Measurements from ENCODE around the gene SERINC5. TPM values are rescaled to one million over a fixed set of nuclear protein-coding genes. Genes with fewer than 3 reads are reported as not detected.
"Not testable (repeated sequence)": the region's sequence is repeated elsewhere in the genome, so short reads cannot be mapped to it uniquely, and the experiment has no call there.

The SERINC5 gene
- total RNA-seq, 1 donor from 2014 or later: 8.3 TPM

DNA sequence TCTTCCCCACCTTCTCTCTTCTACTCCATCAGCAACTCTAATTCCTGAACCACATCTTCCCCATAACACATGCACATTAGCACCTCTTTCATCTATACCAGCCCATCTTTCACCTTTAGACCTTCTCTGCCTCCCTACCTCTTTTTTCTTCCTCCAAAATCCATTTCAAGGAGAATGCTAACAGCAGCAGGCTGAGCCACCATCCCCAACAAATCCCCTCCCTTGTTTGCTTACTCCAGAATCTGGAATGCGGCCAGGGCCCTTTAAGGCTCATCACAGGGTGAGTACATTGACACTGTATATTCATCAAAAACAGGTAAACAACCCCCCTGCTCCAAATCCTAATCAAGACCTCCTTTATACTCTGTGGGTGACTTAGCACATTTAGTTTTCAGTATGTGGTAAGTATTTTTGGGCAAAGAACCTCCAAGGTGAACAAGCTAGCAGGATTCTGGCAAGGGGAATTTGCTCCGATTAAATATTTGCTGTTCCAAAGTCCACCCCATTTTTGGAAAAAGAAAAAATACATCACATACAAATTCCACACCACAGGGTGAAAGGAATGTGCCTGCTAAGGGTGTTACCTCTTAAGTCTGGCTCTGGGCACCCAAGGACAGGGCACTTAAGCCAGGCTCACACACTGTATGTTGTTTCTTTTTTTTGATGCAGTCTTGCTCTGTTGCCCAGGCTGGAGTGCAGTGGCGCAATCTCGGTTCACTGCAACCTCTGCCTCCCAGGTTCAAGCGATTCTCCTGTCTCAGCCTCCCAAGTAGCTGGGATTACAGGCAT lies 71.4 kb downstream of the SERINC5 start:
- Mint-ChIP-seq H3K27ac (ENCODE audit: unreplicated experiment) (no peak overlapping the region), H3K4me1 (peaks cover 39% of the 10 kb centered on the region), H3K9me3 (no peaks in the 10 kb centered on the region), H3K27me3 (ENCODE audit: low read depth) (peaks cover 20% of the 10 kb centered on the region), H3K4me3 (no peak overlapping the region), H3K36me3 (ENCODE audit: low read depth) (no peaks in the 10 kb centered on the region)
- TF ChIP-seq, protein P1, sequence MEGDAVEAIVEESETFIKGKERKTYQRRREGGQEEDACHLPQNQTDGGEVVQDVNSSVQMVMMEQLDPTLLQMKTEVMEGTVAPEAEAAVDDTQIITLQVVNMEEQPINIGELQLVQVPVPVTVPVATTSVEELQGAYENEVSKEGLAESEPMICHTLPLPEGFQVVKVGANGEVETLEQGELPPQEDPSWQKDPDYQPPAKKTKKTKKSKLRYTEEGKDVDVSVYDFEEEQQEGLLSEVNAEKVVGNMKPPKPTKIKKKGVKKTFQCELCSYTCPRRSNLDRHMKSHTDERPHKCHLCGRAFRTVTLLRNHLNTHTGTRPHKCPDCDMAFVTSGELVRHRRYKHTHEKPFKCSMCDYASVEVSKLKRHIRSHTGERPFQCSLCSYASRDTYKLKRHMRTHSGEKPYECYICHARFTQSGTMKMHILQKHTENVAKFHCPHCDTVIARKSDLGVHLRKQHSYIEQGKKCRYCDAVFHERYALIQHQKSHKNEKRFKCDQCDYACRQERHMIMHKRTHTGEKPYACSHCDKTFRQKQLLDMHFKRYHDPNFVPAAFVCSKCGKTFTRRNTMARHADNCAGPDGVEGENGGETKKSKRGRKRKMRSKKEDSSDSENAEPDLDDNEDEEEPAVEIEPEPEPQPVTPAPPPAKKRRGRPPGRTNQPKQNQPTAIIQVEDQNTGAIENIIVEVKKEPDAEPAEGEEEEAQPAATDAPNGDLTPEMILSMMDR (conservative IDR thresholded peaks at IDR 0.05): no peak
- no peak for DNase-seq (ENCODE audit: low read depth, low spot score)

DNA sequence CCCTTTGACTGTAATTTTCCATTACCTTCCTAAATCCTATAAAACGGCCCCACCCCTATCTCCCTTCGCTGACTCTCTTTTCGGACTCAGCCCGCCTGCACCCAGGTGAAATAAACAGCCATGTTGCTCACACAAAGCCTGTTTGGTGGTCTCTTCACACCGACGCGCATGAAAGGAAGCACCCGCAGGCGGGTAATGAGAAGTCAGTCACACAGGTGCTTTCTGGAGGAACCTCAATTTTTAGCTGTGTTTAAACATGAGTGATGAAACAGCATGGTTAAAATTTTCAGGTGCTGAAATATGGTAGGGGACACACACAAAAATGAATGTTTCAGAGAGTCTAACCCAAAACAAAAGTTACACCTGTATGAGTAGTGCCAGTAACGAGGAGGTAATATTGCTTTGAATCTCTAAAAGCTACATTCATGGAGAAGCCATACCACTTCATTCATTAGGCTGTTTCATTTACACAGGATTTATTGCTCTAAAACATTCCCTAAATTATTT lies 72.1 kb downstream of the SERINC5 start:
- not testable (repeated sequence) for H3K36me3 Mint-ChIP-seq (ENCODE audit: low read depth); H3K27ac Mint-ChIP-seq (ENCODE audit: unreplicated experiment); H3K4me3 Mint-ChIP-seq; H3K9me3 Mint-ChIP-seq; DNase-seq (ENCODE audit: low read depth, low spot score)
- Mint-ChIP-seq H3K4me1 (peaks cover 33% of the 10 kb centered on the region), H3K27me3 (ENCODE audit: low read depth) (peaks cover 15% of the 10 kb centered on the region)

DNA sequence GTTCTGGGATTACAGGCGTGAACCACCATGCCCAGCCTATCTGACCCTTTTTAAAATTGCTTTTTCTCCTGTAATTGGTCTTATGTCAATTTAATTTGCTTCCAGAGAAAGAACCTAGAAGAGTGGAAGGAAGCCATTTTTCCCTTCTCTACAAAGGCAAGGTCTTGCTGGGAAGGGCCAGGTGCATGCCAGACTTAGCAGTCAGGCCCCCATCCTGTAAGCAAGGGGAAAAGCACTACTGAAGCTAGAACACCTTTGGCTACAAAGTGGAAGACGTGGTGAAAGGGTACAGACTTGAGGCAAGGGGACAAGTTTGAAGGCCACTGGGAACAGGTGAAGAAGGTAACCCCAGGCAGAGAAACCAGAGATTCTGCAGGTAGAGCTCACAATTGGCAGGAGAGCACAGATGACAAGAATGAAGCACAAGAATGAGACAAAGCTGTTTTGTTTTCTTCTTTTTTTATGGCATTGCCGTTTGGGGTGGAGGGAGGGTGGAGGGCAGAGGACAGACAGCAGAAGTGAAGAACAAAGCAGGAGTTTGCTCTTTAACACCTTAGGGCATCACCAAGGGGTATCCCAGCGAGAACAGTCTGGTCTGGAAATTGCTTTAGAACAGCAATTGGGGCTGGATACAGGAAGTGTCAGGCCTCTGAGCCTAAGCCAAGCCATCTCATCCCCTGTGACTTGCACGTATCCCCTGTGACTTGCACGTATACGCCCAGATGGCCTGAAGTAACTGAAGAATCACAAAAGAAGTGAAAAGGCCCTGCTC lies 72.9 kb downstream of the SERINC5 start:
- DNase-seq (ENCODE audit: low read depth, low spot score): no peak
- no peaks in the 10 kb centered on the region for H3K9me3 Mint-ChIP-seq
- H3K36me3 Mint-ChIP-seq (ENCODE audit: low read depth): no peaks in the 10 kb centered on the region
- TF ChIP-seq, protein P1 (conservative IDR thresholded peaks at IDR 0.05): no peak
- no peak overlapping the region for H3K4me3 Mint-ChIP-seq
- peaks cover 33% of the 10 kb centered on the region for H3K4me1 Mint-ChIP-seq
- peaks cover 13% of the 10 kb centered on the region for H3K27me3 Mint-ChIP-seq (ENCODE audit: low read depth)
- no peak overlapping the region for H3K27ac Mint-ChIP-seq (ENCODE audit: unreplicated experiment)

DNA sequence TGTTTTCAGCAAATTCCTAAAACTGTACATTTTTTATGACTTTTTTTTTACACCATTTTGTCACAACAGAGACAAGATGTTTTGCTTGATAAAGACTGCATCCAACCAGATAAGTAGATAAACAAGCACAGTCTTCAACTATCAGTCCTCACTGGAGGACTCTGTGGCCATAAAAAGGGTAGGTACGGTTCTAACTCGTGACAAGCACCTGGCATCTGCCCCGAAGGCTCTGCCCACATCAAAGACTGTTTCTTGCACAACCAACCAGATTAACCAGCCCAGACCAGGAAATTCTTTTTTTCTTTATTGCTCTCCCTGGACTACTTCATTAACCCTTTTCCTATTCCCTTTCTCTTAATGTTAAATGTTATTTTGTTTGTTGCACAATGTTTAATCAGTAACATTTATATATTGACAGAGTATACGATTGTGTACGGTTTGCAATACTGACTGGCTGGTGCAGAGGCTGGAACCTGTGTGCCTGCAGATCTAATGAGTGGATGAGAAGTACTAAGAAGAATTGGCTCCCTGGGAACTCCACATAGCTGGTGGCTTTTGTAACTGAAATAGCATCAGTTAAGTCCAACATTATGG lies 74.1 kb downstream of the SERINC5 start:
- no peaks in the 10 kb centered on the region for H3K9me3 Mint-ChIP-seq
- H3K4me3 Mint-ChIP-seq: no peak overlapping the region
- H3K4me1 Mint-ChIP-seq: peaks cover 25% of the 10 kb centered on the region
- H3K27ac Mint-ChIP-seq (ENCODE audit: unreplicated experiment): no peak overlapping the region
- TF ChIP-seq, protein P1 (conservative IDR thresholded peaks at IDR 0.05): no peak
- H3K36me3 Mint-ChIP-seq (ENCODE audit: low read depth): no peaks in the 10 kb centered on the region
- H3K27me3 Mint-ChIP-seq (ENCODE audit: low read depth): peaks cover 13% of the 10 kb centered on the region
- DNase-seq (ENCODE audit: low read depth, low spot score): no peak

DNA sequence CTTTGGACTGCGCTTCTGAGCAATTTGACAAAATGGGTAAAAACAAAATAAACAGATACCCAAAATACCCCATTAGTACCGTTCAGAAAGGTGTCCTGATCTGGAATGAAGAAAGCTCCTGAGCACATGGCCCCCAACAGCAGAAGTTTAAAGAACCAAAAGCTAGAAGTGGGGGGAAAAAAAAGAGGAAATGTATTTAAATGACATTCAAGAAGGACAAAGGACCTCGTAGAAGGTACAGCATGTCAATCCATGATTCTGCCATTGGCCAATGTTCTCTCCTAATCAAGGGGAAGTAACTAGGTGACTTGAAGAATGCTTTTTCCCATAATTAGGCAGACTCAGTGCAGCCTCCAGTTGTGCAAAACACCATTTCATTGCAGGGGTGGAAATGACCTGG lies 78.6 kb downstream of the SERINC5 start:
- TF ChIP-seq, protein P1 (conservative IDR thresholded peaks at IDR 0.05): no peak
- H3K27ac Mint-ChIP-seq (ENCODE audit: unreplicated experiment): no peak overlapping the region
- DNase-seq (ENCODE audit: low read depth, low spot score): no peak
- H3K9me3 Mint-ChIP-seq: no peaks in the 10 kb centered on the region
- peaks cover 2% of the 10 kb centered on the region for H3K27me3 Mint-ChIP-seq (ENCODE audit: low read depth)
- H3K36me3 Mint-ChIP-seq (ENCODE audit: low read depth): no peaks in the 10 kb centered on the region
- H3K4me3 Mint-ChIP-seq: no peak overlapping the region
- peaks cover 28% of the 10 kb centered on the region for H3K4me1 Mint-ChIP-seq
